HEK293T (cell line): Measurements from ENCODE around the gene C16orf78.

ENCODE experiments used
- BHLHE40 ChIP-seq: fragments of 450-650 bp; IDR thresholded peaks from 2 replicates; pipeline ENCODE4 v1.6.1; 2016; ENCODE audit warnings: mild to moderate bottlenecking, moderate library complexity, borderline replicate concordance
- CTBP1 ChIP-seq: fragments of 450-650 bp; IDR thresholded peaks from 2 replicates; pipeline ENCODE4 v1.6.1; 2016; ENCODE audit warnings: borderline replicate concordance
- ELF4 ChIP-seq: fragments of 450-650 bp; IDR thresholded peaks from 2 replicates; pipeline ENCODE4 v1.6.1; 2017; ENCODE audit warnings: antibody characterized with exemption
- FOXK2 ChIP-seq: fragments of 450-650 bp; IDR thresholded peaks from 2 replicates; pipeline ENCODE4 v1.6.1; 2016; ENCODE audit warnings: mild to moderate bottlenecking
- FOXM1 ChIP-seq: fragments of 450-650 bp; IDR thresholded peaks from 2 replicates; pipeline ENCODE4 v1.6.1; 2017; ENCODE audit warnings: mild to moderate bottlenecking, borderline replicate concordance
- PKNOX1 ChIP-seq: fragments of 450-650 bp; IDR thresholded peaks from 2 replicates; pipeline ENCODE4 v1.6.1; 2016
- ZNF384 ChIP-seq: fragments of 450-650 bp; IDR thresholded peaks from 2 replicates; pipeline ENCODE4 v1.6.1; 2016

- TF ChIP-seq ZNF384 (no peak), ELF4 (no peak), CTBP1 (no peak), BHLHE40 (no peak), FOXM1 (no peak), PKNOX1 (no peak), FOXK2 (no peak)
These were observed 16.7 kb upstream of the C16orf78 start for GRCh38 chr16:49356728-49357488.
